ENCODE measurements around the gene EPHB1.

EPHB1 gene

DNA sequence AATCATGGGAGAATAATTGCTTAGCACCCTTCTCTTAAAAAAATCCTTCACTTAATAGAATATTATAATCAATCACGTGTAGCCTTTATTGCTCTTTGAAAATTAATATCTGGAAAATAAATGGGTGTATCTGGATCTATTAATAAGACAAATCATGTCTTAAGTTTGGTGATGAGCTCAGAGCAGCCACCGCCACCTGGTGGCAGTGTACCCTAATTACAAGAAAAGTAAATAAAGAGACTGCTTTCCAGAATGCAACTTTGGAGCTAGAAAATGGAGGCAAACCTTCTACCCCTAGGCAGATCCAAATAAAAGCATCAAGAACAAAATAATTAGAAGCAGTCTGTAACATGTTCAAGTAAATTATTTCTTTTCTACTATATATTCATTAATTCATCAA lies 43.5 kb downstream of the EPHB1 start:
- DNase-seq = no peak
- H3K9me3 ChIP-seq (ENCODE audit: severe bottlenecking) = peaks cover 2% of the 10 kb centered on the region
- TF ChIP-seq, protein P1, sequence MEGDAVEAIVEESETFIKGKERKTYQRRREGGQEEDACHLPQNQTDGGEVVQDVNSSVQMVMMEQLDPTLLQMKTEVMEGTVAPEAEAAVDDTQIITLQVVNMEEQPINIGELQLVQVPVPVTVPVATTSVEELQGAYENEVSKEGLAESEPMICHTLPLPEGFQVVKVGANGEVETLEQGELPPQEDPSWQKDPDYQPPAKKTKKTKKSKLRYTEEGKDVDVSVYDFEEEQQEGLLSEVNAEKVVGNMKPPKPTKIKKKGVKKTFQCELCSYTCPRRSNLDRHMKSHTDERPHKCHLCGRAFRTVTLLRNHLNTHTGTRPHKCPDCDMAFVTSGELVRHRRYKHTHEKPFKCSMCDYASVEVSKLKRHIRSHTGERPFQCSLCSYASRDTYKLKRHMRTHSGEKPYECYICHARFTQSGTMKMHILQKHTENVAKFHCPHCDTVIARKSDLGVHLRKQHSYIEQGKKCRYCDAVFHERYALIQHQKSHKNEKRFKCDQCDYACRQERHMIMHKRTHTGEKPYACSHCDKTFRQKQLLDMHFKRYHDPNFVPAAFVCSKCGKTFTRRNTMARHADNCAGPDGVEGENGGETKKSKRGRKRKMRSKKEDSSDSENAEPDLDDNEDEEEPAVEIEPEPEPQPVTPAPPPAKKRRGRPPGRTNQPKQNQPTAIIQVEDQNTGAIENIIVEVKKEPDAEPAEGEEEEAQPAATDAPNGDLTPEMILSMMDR (IDR thresholded peaks at IDR 0.05; ENCODE audit: low read depth, low read length) = no peak
- H3K36me3 ChIP-seq = no peaks in the 10 kb centered on the region
- no peak overlapping the region for H3K4me3 ChIP-seq (ENCODE audit: low read depth, low read length)
- no peaks in the 10 kb centered on the region for H3K27me3 ChIP-seq (ENCODE audit: insufficient read depth, low read depth, severe bottlenecking)
- no peak overlapping the region for H3K27ac ChIP-seq

DNA sequence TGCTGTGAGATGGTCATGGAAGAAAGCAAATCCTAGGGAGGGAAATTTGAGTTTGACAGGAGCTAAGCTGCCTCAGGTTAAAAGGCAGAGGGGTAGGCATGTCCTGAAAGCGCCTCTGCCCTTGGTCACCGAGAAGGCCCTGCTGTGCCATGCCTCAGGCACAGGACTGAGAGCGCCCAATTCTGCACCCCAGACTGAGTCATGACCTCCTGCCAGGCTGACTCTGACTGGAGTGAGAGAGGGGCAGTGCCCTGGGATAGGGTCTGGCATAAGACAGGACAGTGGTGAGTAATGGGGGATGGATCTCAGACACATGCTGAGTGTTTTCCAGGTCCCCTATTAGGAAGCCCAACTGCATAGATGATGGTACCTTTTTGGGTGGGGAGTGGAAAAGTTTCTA lies 44.4 kb downstream of the EPHB1 start:
- Histone ChIP-seq H3K27me3 (ENCODE audit: insufficient read depth, low read depth, severe bottlenecking) (no peaks in the 10 kb centered on the region), H3K36me3 (no peaks in the 10 kb centered on the region), H3K4me3 (ENCODE audit: low read depth, low read length) (no peak overlapping the region), H3K9me3 (ENCODE audit: severe bottlenecking) (peaks cover 2% of the 10 kb centered on the region), H3K27ac (no peak overlapping the region)
- DNase-seq = no peak
- TF ChIP-seq, protein P1 (IDR thresholded peaks at IDR 0.05; ENCODE audit: low read depth, low read length) = no peak

DNA sequence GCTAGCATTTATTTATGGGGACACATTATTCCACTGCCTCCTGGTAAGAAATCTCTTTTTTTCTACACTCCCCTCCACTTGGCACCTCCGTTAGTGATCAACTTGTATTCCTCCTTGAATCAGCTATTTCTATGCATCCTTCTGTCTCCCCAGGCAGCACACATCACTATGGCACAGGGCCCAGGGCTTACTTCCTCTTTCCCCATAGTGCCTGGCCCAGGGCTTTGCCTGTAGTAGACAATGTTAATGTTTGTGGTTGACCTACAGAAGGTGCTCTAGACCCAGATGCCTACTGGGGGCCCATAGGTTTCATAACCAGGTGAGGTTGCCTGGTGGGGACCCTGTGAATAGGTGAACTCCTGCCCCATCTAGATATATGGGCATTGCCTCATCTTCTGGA lies 44.9 kb downstream of the EPHB1 start:
- Histone ChIP-seq H3K27me3 (ENCODE audit: insufficient read depth, low read depth, severe bottlenecking) (no peaks in the 10 kb centered on the region), H3K9me3 (ENCODE audit: severe bottlenecking) (peaks cover 2% of the 10 kb centered on the region), H3K27ac (no peak overlapping the region), H3K36me3 (no peaks in the 10 kb centered on the region), H3K4me3 (ENCODE audit: low read depth, low read length) (no peak overlapping the region)
- DNase-seq = no peak
- TF ChIP-seq, protein P1 (IDR thresholded peaks at IDR 0.05; ENCODE audit: low read depth, low read length) = no peak

DNA sequence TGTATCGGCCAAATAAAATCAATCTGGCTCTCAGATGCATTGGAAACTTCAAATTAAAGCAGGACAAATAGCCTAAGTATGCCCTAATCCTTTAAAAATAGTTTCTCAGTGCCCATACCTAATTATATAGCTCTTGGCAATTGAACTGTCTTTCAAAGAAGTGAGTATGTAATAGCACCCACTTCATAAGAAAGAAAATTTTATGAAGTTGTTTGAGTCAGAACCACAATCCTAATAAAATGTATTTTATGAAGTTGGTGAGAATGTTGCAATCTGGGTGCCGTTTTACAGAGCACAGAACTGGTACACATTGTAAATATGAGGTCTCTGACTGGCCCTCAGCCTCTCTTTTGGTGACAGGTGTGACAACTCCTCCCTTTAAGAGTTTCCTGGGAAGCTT lies 45.4 kb downstream of the EPHB1 start:
- Histone ChIP-seq H3K27ac (no peak overlapping the region), H3K27me3 (ENCODE audit: insufficient read depth, low read depth, severe bottlenecking) (no peaks in the 10 kb centered on the region), H3K4me3 (ENCODE audit: low read depth, low read length) (no peak overlapping the region), H3K36me3 (no peaks in the 10 kb centered on the region), H3K9me3 (ENCODE audit: severe bottlenecking) (peaks cover 2% of the 10 kb centered on the region)
- TF ChIP-seq, protein P1 (IDR thresholded peaks at IDR 0.05; ENCODE audit: low read depth, low read length) = no peak
- DNase-seq = no peak

DNA sequence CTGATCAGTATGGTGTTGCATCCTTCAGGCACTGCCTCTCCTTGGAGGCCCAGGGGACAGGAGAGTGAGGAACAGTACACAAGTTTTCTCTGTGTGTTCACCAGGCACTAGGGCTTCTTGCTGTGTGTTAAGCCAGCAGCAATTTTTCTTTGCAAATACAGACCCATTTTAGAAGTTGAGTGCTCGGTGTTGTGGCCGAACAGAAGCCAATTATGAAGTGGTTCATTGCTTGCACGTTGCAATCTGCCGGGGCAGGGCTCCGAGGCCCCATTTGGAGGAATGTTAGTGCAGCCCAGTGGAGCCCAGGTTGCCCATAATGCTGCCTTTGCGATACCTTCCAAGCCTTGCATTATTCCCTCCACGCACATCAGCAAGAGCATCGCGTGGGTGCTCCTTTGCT lies 51.0 kb downstream of the EPHB1 start:
- Histone ChIP-seq H3K27ac (no peak overlapping the region), H3K4me3 (ENCODE audit: low read depth, low read length) (no peak overlapping the region), H3K9me3 (ENCODE audit: severe bottlenecking) (no peaks in the 10 kb centered on the region), H3K27me3 (ENCODE audit: insufficient read depth, low read depth, severe bottlenecking) (no peaks in the 10 kb centered on the region), H3K36me3 (no peaks in the 10 kb centered on the region)
- TF ChIP-seq, protein P1 (IDR thresholded peaks at IDR 0.05; ENCODE audit: low read depth, low read length) = no peak
- no peak for DNase-seq

DNA sequence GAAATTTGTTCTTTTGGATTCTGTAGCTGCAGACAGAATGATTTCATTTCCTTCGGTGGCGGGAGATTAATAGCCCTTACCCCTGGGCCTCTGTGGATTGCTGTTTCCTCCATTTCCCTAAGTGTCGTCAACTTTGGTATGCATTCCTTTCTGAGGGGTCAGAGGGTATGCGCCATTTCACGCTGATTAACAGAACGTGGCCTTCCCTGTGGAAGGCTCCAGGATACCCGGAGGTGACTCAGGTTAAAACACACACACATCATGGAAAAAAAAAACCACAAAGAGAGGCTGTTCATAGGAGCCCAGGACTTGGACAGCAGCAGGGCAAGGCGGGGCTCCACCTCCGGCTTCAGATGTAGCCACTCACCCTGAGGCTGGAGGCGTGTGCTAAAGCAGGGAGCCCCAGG lies 51.9 kb downstream of the EPHB1 start:
- Histone ChIP-seq H3K27me3 (ENCODE audit: insufficient read depth, low read depth, severe bottlenecking) (no peaks in the 10 kb centered on the region), H3K4me3 (ENCODE audit: low read depth, low read length) (no peak overlapping the region), H3K9me3 (ENCODE audit: severe bottlenecking) (no peaks in the 10 kb centered on the region), H3K36me3 (no peaks in the 10 kb centered on the region), H3K27ac (no peak overlapping the region)
- DNase-seq = no peak
- TF ChIP-seq, protein P1 (IDR thresholded peaks at IDR 0.05; ENCODE audit: low read depth, low read length) = no peak

Measured in WERI-Rb-1 (cell line).